ENCODE measurements around the gene ANKRD26. TPM values are rescaled to one million over a fixed set of nuclear protein-coding genes. Genes with fewer than 3 reads are reported as not detected.

The ANKRD26 gene
- 4.2 and 9.1 TPM in 2 replicates for total RNA-seq

GRCh38 chr10:27099916-27100812 lies at the start of gene ANKRD26:
Gene ANKRD26, minus strand, starts transcription at chr10:27100494. Its CDS starts 168 bp downstream, at chr10:27100326.

Other genes with a start within 250 kb of the ANKRD26 start
- 29.5 and 43.8 TPM in 2 replicates for gene ABI1, start 239.5 kb downstream of the ANKRD26 start, total RNA-seq
- gene YME1L1, start 53.9 kb upstream of the ANKRD26 start, total RNA-seq: 76.6 and 115 TPM in 2 replicates
- 15.7 and 17.7 TPM in 2 replicates for gene MASTL, start 54.9 kb upstream of the ANKRD26 start, total RNA-seq
- gene ACBD5, start 140.3 kb upstream of the ANKRD26 start, total RNA-seq: 18.1 and 27.9 TPM in 2 replicates

Measured in bladder microvascular endothelial cell (primary cell).